Endothelial cell of umbilical vein (primary cell): ENCODE measurements around the gene ACTG1.

Source experiments
- EZH2 ChIP-seq: IDR thresholded peaks from 2 replicates; pipeline ENCODE4 v1.6.1; 2012; ENCODE audit warnings: borderline replicate concordance, low read depth, mild to moderate bottlenecking, moderate library complexity, low read length, inconsistent platforms; ENCODE audit not compliant: severe bottlenecking
- POLR2AphosphoS5 ChIP-seq: IDR thresholded peaks from 2 replicates; pipeline ENCODE4 v1.6.1; 2012; ENCODE audit warnings: low read depth, mild to moderate bottlenecking, control low read depth, low read length, moderate library complexity; ENCODE audit not compliant: insufficient read depth
- TF ChIP-seq, protein P1 (sequence below), 2 donors: IDR thresholded peaks; 1 replicate in 1 of 2; 2 replicates in 1 of 2; pipeline ENCODE4 v1.5.1; 2011; ENCODE audit warnings: low read length in 2 of 2, mild to moderate bottlenecking in 2 of 2, moderate library complexity in 2 of 2, control low read depth in 1 of 2, inconsistent platforms in 1 of 2, low read depth in 1 of 2; ENCODE audit not compliant: insufficient read depth in 1 of 2; ENCODE audit errors: extremely low read depth in 1 of 2

DNA sequence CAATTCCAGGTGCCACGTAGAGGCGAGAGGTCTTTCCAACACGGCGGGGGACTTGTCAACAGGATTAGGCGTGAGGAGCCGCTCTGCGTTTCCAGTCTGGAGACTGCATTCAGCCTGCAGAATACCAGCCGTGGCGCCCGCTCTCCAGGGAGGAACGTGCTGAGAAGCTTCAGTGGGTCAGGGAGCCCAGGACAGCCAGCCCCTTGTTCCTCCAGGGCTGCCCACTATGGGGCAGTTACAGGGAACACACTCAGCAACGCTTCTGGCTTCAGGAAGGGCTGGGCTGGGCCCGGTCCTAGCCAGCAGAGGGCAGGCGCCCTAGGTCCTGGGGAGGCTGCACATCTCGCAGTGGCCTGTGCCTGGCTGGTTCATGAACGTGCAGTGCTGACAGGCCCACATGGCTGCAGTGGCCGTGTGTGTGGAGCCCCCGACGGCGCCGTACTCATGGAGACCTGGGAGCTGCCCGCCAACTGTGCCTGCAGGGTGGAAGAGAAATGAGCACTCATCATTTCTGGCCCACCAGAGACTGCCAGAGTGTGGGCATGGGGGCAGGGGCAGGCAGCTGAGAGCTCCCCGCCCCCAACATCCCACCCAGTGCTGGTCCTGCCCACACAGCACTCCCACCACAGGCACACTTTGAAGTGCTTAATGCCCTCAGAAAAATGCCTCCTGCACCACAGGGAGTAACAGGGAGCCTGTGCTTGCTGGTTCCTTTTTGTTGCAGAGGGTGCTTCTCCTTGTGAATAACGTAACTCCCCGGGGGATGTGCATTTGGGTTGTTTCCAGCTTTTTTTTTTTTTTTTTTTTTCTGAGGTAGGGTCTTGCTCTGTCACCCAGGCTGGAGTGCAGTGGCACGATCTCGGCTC, 46.6 kb upstream of the ACTG1 start:
- TF ChIP-seq, protein P1, sequence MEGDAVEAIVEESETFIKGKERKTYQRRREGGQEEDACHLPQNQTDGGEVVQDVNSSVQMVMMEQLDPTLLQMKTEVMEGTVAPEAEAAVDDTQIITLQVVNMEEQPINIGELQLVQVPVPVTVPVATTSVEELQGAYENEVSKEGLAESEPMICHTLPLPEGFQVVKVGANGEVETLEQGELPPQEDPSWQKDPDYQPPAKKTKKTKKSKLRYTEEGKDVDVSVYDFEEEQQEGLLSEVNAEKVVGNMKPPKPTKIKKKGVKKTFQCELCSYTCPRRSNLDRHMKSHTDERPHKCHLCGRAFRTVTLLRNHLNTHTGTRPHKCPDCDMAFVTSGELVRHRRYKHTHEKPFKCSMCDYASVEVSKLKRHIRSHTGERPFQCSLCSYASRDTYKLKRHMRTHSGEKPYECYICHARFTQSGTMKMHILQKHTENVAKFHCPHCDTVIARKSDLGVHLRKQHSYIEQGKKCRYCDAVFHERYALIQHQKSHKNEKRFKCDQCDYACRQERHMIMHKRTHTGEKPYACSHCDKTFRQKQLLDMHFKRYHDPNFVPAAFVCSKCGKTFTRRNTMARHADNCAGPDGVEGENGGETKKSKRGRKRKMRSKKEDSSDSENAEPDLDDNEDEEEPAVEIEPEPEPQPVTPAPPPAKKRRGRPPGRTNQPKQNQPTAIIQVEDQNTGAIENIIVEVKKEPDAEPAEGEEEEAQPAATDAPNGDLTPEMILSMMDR (IDR thresholded peaks at IDR 0.05; ENCODE audit: extremely low read depth in 1 of 2, insufficient read depth in 1 of 2, low read depth in 1 of 2, low read length in 2 of 2) = peak; percentile 49 to 70
- TF ChIP-seq POLR2AphosphoS5 = no peak
- TF ChIP-seq EZH2 = no peak
